ENCODE measurements around the gene CHRNA9. TPM values are rescaled to one million over a fixed set of nuclear protein-coding genes. Genes with fewer than 3 reads are reported as not detected.

Gene CHRNA9
- total RNA-seq (2022; extraction: Qiagen RNA extraction): 0.85 to 2.1 TPM (median 1.5 TPM) in 5 replicates

GRCh38 chr4:40334591-40335524 lies at the start of gene CHRNA9:
Gene CHRNA9, plus strand, starts transcription at chr4:40335333. Its CDS starts 135 bp downstream, at chr4:40335468.

Other genes starting within 250 kb of the CHRNA9 start
- gene RHOH, start 138.3 kb upstream of the CHRNA9 start, total RNA-seq (2022; extraction: Qiagen RNA extraction): 0.13 to 0.42 TPM (median 0.19 TPM) in 5 replicates